Urinary bladder (tissue), 4 donors: ENCODE measurements around the gene SPOCD1. TPM values are rescaled to one million over a fixed set of nuclear protein-coding genes. Genes with fewer than 3 reads are reported as not detected.

ENCODE experiments used
- DNase-seq: peaks from one replicate; pipeline ENCODE4 v3.0.0-alpha.2; 2015; ENCODE audit errors: extremely low spot score
- H3K27ac ChIP-seq: one replicate; pipeline ENCODE4 v1.5.1; 2013; ENCODE audit warnings: low read depth, mild to moderate bottlenecking, moderate library complexity
- H3K36me3 ChIP-seq: one replicate; pipeline ENCODE4 v1.6.1; 2013; ENCODE audit warnings: mild to moderate bottlenecking, moderate library complexity; ENCODE audit not compliant: insufficient read depth
- H3K4me1 ChIP-seq: one replicate; pipeline ENCODE4 v1.6.1; 2013; ENCODE audit warnings: mild to moderate bottlenecking, moderate library complexity; ENCODE audit not compliant: insufficient read depth
- H3K4me3 ChIP-seq: one replicate; pipeline ENCODE4 v1.5.1; 2013; ENCODE audit warnings: low read depth, low read length
- WGBS: extraction: QIAGEN DNeasy Blood & Tissue Kit; methylation state at CpG from one replicate; pipeline ENCODE4 v1.1.7; 2013; 5-methylcytosine and 5-hydroxymethylcytosine counted together
- polyA plus RNA-seq: library from polyadenylated mRNA; stranded (reverse); fragments of 200-250 nt; gene quantifications from one replicate; pipeline ENCODE4 v1.2.3, GENCODE V29; 2013
- total RNA-seq: library from RNA; depleted of rRNA; stranded (reverse); fragments of >200 nt; gene quantifications from one replicate; pipeline ENCODE4 v1.2.3, GENCODE V29; 2014
- donor health status: healthy with polysubstance abuse.
- donor health status: healthy.

Gene SPOCD1
- total and polyA plus RNA-seq, 2 donors = 0.90 to 5.7 TPM

DNA sequence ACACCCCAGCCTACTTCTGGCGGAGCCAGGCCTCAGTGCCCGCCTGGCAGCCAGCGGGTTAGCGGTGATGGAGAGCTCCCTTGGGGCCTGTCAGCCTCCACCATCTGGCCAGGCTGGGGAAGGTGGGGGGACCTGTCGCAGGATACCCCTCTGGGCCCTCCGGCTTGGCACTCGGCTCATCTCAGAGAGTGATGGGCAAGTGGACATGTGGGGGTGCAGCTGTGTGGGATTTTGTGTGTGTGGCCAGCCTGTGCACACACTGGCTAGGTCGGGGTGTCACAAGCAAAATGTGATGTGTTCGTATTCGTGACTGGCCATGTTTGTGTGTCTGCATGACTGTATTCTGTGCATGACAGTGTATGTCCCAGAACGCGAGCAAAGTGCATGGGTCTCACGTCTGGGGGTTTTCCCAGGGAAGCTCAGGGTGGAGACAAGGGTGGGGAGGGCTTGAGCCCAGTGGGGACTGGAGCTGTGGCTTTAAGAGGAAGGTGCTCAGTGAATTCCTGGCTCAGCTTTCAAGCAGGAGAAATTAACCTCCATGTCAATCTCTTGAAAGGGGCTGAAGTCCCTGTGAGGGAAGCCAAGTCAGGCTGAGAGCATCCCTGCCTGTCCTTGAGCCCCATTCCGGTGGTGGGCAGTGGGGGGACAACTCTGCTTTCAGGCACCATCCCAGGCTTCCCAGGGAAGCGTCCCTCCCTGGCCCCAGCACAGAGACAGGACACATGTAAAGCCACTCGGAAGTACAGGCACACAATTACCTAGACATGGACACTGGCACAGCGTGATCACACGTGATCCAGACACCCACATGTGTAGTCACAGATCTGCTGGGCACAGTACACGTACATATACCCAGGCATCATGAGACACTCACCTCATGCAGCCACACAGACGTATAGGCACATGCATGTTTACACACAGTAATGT, 30.5 kb downstream of the SPOCD1 start:
- WGBS = 81% methylated on average over 20 of the region's 20 CpGs
- no peak for DNase-seq
- H3K36me3 ChIP-seq = no peaks in the 10 kb centered on the region
- H3K4me3 ChIP-seq = no peak overlapping the region
- no peaks in the 10 kb centered on the region for H3K4me1 ChIP-seq
- no peak overlapping the region for H3K27ac ChIP-seq

DNA sequence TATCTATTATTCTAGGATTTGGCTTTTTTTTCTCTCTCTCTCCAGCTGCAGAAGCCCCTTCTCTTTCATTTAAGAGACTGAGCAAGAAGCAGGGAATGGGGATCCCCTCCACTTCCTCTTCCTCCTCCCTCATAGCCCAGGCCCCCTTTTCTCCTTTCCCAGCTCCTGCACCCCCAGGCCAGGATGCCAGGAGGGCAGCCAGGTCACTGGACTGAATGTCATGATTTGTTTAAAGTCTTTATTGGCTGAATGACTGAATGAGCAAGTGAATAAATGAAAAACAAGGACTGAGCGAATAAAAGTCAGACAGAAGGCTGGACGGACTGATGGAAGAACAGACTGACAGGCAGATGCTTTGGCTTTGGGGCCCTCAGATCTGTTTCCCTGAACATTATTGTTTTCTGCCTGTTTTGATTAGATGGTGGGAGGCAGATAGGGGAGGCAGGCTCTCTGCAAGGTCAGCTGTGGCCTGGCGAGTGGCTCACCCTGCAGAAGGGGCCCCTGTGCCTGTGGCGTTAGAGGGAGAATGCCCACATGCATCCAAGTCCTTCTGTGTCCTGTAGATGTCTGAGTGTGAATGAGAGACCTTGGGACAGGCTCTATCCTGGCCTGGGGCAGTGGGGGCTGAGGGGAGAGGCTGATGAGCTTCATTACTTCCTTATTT, 31.3 kb downstream of the SPOCD1 start:
- no peak overlapping the region for H3K27ac ChIP-seq
- H3K4me3 ChIP-seq = no peak overlapping the region
- H3K4me1 ChIP-seq = no peaks in the 10 kb centered on the region
- no peaks in the 10 kb centered on the region for H3K36me3 ChIP-seq
- WGBS = 86% methylated on average over 4 of the region's 4 CpGs
- no peak for DNase-seq

DNA sequence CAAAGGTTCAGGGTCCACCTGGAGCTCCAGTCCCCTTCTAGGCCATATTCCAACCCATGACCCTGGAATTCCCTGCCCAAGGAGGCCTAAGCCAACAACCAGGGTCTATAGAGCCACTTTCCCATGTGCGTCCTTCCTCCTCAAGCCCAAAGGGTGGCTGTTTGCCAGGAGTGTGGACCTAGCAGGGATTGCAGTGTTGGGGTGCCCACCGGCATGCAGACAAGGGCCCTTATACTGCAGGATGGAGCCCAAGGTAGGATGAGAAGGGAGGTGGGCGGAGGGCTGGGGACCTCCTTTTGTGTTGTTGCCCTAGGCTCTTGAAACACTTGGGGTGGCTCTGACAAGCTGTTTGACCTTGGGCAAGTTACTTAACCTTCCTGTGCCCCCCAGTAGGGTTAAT, 32.0 kb downstream of the SPOCD1 start:
- 93% methylated on average over 3 of the region's 3 CpGs for WGBS
- Histone ChIP-seq H3K4me1 (no peaks in the 10 kb centered on the region), H3K4me3 (no peak overlapping the region), H3K36me3 (no peaks in the 10 kb centered on the region), H3K27ac (no peak overlapping the region)
- no peak for DNase-seq

DNA sequence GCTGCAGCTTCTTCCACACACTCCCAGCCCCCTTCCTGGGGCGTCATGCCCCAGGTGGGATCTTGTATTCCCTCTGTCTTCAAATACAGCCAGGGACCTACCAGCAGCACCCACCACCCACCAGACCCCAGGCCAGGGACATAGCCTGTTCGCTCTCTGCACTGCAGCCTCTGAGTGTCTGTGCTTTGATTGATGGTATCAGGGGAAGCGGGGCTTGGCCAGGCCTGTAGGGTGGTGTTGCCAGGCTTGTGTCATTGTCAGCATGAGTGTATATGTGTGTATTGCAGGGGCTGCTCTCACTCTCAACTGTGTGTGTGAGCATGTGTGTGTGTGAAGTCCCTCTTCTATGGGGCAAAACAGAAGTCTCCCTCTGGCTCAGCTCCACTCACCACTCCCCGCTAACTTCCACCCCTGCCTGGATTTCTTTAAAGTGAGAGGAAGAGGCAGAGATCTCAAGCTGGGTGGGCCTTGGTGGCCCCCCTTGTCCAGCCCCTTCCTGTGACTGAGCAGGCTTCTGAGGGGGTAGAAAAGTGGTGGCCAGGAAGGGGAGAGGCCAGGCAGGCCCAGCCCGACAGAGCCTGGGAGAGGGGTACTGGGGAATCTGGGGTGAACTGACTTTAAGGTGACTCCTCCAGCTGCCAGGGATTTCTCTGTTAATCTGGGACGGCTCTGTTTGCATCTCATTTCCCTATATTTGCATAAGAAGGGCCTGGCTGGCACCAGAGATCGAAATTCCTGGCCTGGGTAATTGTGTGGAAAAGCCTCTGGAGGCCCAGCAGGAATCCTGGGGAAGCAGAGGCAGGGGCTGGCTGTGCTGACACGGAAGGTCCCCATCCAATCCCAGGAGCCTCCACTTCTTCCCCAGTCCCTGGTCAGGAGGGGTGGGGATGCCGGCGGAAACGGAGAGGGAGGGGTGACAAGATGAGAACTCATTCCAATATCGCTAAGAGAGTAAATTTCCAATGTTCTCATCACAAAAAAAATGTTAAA, 33.1 kb downstream of the SPOCD1 start:
- no peaks in the 10 kb centered on the region for H3K4me1 ChIP-seq
- H3K4me3 ChIP-seq = no peak overlapping the region
- 64% methylated on average over 12 of the region's 12 CpGs for WGBS
- DNase-seq = no peak
- H3K27ac ChIP-seq = no peak overlapping the region
- H3K36me3 ChIP-seq = no peaks in the 10 kb centered on the region

DNA sequence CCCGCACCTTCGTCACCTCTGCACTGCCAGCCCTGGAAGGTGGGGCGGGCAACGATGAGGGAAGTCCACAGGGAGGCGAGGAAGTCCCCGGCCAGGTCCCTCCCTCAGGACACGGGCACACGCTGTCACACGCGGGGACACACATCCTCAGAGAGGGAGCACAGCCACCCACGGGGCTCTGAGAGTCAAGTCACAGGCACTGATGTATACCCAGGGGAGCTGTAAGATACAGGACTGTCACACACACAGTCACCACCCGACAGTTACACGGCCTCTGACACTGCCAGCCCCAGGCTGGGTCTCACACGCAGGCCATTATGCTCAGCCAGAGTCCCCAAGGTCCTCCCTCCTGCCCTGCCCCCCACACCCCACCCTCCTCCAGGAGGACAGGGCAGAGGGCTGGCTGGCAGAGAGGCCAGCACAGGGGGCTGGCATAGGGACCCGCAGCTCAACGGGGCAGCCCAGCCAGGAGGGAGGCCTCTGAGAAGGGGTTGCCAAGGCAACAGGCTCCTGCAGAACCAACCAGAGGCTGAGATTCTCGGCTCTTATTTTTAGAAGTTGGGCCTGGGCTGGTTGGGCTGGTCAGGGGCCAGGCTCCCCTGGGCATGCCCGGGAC, 34.0 kb downstream of the SPOCD1 start:
- H3K27ac ChIP-seq = no peak overlapping the region
- no peak for DNase-seq
- WGBS = 53% methylated on average over 18 of the region's 18 CpGs
- H3K4me1 ChIP-seq = no peaks in the 10 kb centered on the region
- no peak overlapping the region for H3K4me3 ChIP-seq
- no peaks in the 10 kb centered on the region for H3K36me3 ChIP-seq

DNA sequence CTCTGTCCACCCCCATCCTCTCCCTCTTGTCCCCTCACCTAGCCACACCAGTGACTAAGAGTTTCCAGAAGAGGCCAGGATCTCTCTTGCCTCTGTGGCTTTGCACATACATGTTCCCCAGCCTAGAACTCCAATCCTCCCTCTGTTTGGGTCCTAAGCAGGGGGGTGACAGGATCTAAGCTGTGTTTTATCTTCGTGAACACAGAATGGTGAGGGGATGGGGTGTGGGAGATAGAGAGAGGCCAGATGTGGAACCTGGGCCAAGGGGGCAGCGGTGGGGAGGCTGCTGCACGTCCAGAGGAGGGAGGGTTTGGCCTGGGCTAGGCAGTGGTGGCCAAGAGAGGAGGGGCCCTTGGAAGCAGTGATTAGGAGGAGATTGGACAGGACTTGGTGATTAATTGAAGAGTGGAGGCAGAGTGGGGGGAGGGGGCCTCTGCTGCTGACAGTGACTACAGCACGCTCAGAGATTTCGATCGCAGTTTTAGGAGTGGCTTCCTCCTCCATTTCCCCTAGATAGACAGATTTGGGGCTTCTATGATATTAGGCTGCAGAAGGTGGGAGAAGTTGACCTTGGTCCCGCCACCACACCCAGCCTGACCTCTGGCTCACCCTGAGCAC, 34.6 kb downstream of the SPOCD1 start:
- 52% methylated on average over 7 of the region's 7 CpGs for WGBS
- Histone ChIP-seq H3K4me1 (no peaks in the 10 kb centered on the region), H3K36me3 (no peaks in the 10 kb centered on the region), H3K4me3 (no peak overlapping the region), H3K27ac (no peak overlapping the region)
- no peak for DNase-seq

DNA sequence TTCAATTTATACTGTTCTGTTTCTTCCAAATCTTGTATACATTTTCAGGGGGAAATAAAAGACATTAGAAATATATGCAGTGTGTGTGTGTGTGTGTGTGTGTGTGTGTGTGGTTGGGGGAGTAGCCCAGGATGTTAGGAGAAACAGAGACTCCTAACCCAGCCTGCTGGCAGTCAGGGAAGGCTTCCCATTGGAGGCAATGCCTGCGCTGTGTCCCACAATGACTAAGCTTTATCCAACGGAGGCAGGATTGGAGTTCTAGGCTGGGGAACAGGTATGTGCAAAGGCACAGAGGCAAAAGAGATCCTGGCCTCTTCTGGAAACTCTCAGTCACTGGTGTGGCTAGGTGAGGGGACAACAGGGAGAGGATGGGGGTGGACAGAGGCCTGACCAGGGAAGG, 35.2 kb downstream of the SPOCD1 start:
- 79% methylated on average over 2 of the region's 2 CpGs for WGBS
- H3K27ac ChIP-seq = no peak overlapping the region
- H3K4me3 ChIP-seq = no peak overlapping the region
- H3K36me3 ChIP-seq = no peaks in the 10 kb centered on the region
- no peak for DNase-seq
- no peaks in the 10 kb centered on the region for H3K4me1 ChIP-seq

DNA sequence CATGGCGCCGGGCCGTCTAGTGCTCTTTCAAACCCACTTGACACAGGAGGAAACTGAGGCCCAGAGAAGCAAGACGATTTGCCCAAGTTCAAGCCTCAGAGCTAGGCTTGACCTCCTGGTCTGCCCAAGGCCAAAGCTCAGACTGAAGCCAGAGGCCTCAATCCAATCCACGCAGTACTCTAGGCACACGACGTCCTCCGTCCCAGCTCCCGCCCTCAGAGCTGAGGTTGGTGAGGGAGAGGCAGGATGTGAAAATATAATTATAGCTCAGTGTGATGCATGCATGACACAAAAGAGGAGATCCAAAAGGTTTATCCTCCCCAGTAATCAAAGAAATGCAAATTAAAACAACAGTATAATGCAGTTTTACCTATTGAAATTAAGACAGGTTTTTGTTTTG, 36.1 kb downstream of the SPOCD1 start:
- Histone ChIP-seq H3K4me3 (no peak overlapping the region), H3K27ac (no peak overlapping the region), H3K36me3 (no peaks in the 10 kb centered on the region), H3K4me1 (no peaks in the 10 kb centered on the region)
- WGBS = 91% methylated on average over 9 of the region's 9 CpGs
- no peak for DNase-seq

DNA sequence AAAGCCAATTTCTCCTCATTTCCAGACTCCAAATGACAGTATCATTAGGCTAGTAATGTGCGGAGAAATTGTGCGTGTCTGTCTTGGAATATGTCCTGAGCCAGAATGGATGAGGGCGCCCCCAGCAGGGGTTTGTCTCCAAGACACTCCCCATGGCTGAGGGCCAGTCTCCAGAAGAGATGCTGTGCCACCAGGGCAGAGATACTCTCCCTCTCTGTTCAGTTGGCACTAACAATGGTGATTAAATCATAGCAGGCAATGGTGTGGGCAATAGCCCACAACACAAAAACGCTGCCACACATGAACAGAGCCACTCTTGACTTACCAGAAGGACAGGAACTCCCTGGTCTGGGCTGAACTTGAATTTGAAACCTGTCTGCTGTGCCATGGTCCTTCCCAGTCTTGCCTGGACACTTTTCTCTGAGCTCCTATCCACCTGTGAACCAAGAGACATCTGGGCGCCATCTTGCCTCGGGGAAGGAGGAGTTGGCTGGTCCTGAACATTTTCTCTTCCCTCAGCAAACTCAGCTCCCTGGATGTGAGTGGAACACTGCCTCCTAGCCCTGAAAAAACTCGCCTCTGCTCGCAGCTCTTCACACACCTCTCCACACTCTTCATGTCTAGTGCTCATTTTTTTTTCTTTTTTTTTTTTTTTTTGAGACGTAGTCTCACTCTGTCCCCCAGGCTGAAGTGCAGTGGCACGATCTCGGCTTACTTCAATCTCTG, 36.9 kb downstream of the SPOCD1 start:
- no peak overlapping the region for H3K27ac ChIP-seq
- no peaks in the 10 kb centered on the region for H3K36me3 ChIP-seq
- 95% methylated on average over 11 of the region's 11 CpGs for WGBS
- H3K4me3 ChIP-seq = no peak overlapping the region
- no peak for DNase-seq
- H3K4me1 ChIP-seq = no peaks in the 10 kb centered on the region

DNA sequence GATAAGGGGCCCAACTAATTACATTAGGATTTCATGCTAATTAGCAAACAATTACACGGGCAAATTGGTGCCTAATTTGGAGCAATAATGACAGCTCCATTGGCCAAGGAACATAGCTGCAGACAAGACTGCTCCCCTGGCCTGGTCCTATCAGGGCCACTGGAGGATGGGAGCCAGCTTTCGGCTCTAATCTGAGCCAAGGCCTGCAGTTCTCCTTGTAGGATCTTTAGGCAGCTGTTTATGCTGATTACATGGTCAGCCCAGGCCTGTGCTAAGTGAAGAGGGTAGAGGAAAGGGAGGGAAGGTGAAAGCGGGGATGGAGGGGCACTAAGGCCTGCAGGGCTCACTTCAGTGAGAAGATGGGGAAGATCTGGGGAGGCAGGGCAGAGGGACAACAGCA, 39.3 kb downstream of the SPOCD1 start:
- no peak for DNase-seq
- 71% methylated on average over 3 of the region's 3 CpGs for WGBS
- no peak overlapping the region for H3K4me3 ChIP-seq
- H3K4me1 ChIP-seq = no peaks in the 10 kb centered on the region
- no peak overlapping the region for H3K27ac ChIP-seq
- no peaks in the 10 kb centered on the region for H3K36me3 ChIP-seq

DNA sequence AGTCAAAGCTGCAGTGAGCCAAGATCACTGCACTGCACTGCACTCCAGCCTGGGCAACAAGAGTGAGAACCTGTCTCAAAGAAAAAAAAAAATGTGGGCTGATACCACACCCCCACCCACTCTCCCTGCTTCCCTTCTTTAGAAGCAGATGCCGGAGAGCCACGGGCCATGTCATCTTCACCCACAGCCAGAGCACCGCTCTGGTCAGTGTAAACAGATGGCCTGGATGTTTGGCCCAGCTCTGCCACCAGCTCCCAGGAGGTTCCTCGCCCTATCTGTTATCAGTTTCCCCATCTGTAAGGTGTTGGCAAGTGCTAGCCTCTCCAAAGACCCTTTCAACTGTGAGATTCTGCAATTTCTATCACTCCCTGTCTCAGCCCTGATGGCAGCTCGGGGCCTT, 39.8 kb downstream of the SPOCD1 start:
- no peaks in the 10 kb centered on the region for H3K4me1 ChIP-seq
- DNase-seq = no peak
- H3K27ac ChIP-seq = no peak overlapping the region
- no peak overlapping the region for H3K4me3 ChIP-seq
- 86% methylated on average over 5 of the region's 5 CpGs for WGBS
- H3K36me3 ChIP-seq = no peaks in the 10 kb centered on the region

DNA sequence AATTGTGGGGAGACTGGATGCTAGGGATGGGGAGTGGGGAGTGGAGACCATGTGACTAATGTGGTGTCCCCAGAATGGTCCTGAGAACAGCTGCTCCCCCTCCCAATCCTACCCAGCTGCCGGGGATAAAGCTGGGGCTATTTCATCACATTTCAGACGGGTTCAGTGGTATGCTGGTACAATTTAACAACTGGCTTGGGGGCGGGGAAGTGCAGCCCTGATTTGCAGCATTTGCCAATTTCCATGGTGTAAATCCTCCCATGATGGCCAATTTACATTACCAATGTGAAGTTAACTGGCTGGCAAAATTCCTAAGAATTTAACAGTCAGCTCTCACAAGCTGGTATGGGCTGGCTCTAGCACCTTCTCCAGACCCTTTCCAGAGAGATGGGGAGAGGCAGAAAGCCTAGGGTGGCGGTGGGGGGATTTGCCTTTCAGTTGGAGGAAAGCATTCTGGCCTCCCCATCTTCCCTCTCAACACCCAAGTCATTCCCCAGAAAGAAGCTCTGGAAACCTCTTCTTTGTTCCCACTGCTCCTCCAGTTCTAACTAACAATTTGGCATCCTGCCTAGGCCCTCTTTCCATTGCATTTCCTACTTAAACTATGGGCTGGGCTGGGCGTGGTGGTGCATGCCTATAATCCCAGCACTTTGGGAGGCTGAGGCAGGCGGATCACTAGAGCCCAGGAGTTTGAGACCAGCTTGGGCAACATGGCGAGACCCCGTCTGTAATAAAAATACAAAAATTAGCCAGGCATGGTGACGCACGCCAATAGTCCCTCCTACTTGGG, 40.4 kb downstream of the SPOCD1 start:
- DNase-seq = no peak
- no peaks in the 10 kb centered on the region for H3K36me3 ChIP-seq
- WGBS = 88% methylated on average over 10 of the region's 10 CpGs

More for the DNA sequence above, 40.4 kb downstream of the SPOCD1 start:
- Histone ChIP-seq H3K27ac (no peak overlapping the region), H3K4me3 (no peak overlapping the region), H3K4me1 (no peaks in the 10 kb centered on the region)
